Loucy (cell line): ENCODE results near the gene TGFBR3.

Experiments
- CTCF ChIP-seq: fragments of 200-600 bp; sonication (generic); conservative IDR thresholded peaks from 2 replicates; pipeline ENCODE4 v1.5.1; 2014; ENCODE audit warnings: mild to moderate bottlenecking, antibody characterized with exemption, low read length
- EZH2phosphoT487 ChIP-seq: fragments of 200-600 bp; IDR thresholded peaks from 2 replicates; pipeline ENCODE4 v1.6.1; 2018; ENCODE audit warnings: antibody characterized with exemption, mild to moderate bottlenecking, moderate library complexity, borderline replicate concordance

- TF ChIP-seq CTCF = no peak
- no peak for TF ChIP-seq EZH2phosphoT487
Observed at GRCh38 chr1:91919962-91920361, 34.0 kb upstream of the TGFBR3 start.
